Measurements from ENCODE around the gene NEK10. TPM values are rescaled to one million over a fixed set of nuclear protein-coding genes. Genes with fewer than 3 reads are reported as not detected.

Gene NEK10
- total RNA-seq, 1 experiment from 2014 or later = 5.7 TPM

- CTCF ChIA-PET = no interaction called here
- no peak overlapping the region for H3K4me3 ChIP-seq (ENCODE audit: low read depth in 2 of 2, low read length in 2 of 2)
- in situ Hi-C loops (cut with HindIII; ENCODE audit: low pct_unique_long_range_greater_than_20kb, low sequenced_read_pairs) (no loop called here), intact Hi-C loops (cut with micrococcal nuclease; ENCODE audit: unreplicated experiment) (no loop called here)
- TF ChIP-seq REST (IDR thresholded peaks at IDR 0.05; ENCODE audit: insufficient read depth in 1 of 2, low read depth in 2 of 2, low read length in 1 of 2) (no peak), SIN3A (IDR thresholded peaks at IDR 0.05; ENCODE audit: borderline replicate concordance, insufficient read depth, low read depth, low read length) (no peak), POLR2AphosphoS5 (IDR thresholded peaks at IDR 0.05; ENCODE audit: low read depth, low read length) (no peak), TCF7L2 (IDR thresholded peaks at IDR 0.05; ENCODE audit: low read depth, low read length) (no peak)
- TF ChIP-seq, protein P1, sequence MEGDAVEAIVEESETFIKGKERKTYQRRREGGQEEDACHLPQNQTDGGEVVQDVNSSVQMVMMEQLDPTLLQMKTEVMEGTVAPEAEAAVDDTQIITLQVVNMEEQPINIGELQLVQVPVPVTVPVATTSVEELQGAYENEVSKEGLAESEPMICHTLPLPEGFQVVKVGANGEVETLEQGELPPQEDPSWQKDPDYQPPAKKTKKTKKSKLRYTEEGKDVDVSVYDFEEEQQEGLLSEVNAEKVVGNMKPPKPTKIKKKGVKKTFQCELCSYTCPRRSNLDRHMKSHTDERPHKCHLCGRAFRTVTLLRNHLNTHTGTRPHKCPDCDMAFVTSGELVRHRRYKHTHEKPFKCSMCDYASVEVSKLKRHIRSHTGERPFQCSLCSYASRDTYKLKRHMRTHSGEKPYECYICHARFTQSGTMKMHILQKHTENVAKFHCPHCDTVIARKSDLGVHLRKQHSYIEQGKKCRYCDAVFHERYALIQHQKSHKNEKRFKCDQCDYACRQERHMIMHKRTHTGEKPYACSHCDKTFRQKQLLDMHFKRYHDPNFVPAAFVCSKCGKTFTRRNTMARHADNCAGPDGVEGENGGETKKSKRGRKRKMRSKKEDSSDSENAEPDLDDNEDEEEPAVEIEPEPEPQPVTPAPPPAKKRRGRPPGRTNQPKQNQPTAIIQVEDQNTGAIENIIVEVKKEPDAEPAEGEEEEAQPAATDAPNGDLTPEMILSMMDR (IDR thresholded peaks at IDR 0.05) = no peak
- H3K27ac ChIP-seq (ENCODE audit: low read length) = no peak overlapping the region
- H3K9me3 ChIP-seq (ENCODE audit: control insufficient read depth, insufficient read depth, low read depth, low read length) = no peaks in the 10 kb centered on the region
- H3K4me1 ChIP-seq (ENCODE audit: control insufficient read depth, insufficient read depth, low read length) = no peaks in the 10 kb centered on the region
- DNase-seq (ENCODE audit: low read depth, low spot score) = peak; percentile 7
- no peaks in the 10 kb centered on the region for H3K27me3 ChIP-seq (ENCODE audit: control insufficient read depth, insufficient read depth, low read length)
- no peaks in the 10 kb centered on the region for H3K36me3 ChIP-seq (ENCODE audit: control insufficient read depth, insufficient read depth, low read length)
- POLR2A ChIA-PET = no interaction called here
- BruUV-seq (replicated peaks) = no TSS peak
- no peak for ATAC-seq
These were observed 254.5 kb downstream of the NEK10 start for GRCh38 chr3:27114684-27115083.

DNA sequence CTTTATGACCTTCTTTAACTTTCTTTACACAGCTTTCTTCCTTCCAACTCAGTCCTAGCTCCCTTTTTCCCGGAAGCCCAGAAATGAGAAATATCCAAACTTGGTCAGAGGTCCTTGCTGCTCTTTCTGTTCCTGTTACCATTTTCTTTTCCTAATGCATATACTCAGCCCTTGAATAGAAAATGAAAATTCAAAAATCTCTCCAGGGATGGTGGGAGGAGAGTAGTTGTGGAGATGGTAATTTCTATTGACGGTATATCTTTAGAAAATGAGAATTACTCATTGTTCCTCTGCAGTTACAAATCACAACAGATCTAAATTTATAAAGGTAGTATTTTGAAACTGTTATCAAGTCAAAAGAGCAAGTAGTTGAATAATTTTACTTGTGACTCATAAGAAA is 255.1 kb downstream of the NEK10 start:
- CTCF ChIA-PET = no interaction called here
- Histone ChIP-seq H3K27ac (ENCODE audit: low read length) (no peak overlapping the region), H3K36me3 (ENCODE audit: control insufficient read depth, insufficient read depth, low read length) (no peaks in the 10 kb centered on the region), H3K27me3 (ENCODE audit: control insufficient read depth, insufficient read depth, low read length) (no peaks in the 10 kb centered on the region), H3K9me3 (ENCODE audit: control insufficient read depth, insufficient read depth, low read depth, low read length) (no peaks in the 10 kb centered on the region), H3K4me1 (ENCODE audit: control insufficient read depth, insufficient read depth, low read length) (no peaks in the 10 kb centered on the region), H3K4me3 (ENCODE audit: low read depth in 2 of 2, low read length in 2 of 2) (no peak overlapping the region)
- TF ChIP-seq POLR2AphosphoS5 (IDR thresholded peaks at IDR 0.05; ENCODE audit: low read depth, low read length) (no peak), SIN3A (IDR thresholded peaks at IDR 0.05; ENCODE audit: borderline replicate concordance, insufficient read depth, low read depth, low read length) (no peak), REST (IDR thresholded peaks at IDR 0.05; ENCODE audit: insufficient read depth in 1 of 2, low read depth in 2 of 2, low read length in 1 of 2) (no peak), TCF7L2 (IDR thresholded peaks at IDR 0.05; ENCODE audit: low read depth, low read length) (no peak)
- TF ChIP-seq, protein P1 (IDR thresholded peaks at IDR 0.05) = no peak
- POLR2A ChIA-PET = no interaction called here
- no peak for ATAC-seq
- intact Hi-C loops (cut with micrococcal nuclease; ENCODE audit: unreplicated experiment) (no loop called here), in situ Hi-C loops (cut with HindIII; ENCODE audit: low pct_unique_long_range_greater_than_20kb, low sequenced_read_pairs) (no loop called here)
- no TSS peak for BruUV-seq (replicated peaks)
- no peak for DNase-seq (ENCODE audit: low read depth, low spot score)

Measured in Panc1 (cell line).